HG03460 (cell line): ENCODE data around the gene SLC28A3.

Experiments
- ATAC-seq: cut with Tn5 transposase; IDR thresholded peaks from one replicate; pipeline ENCODE4 v1.9.1; 2021; ENCODE audit not compliant: unreplicated experiment

SLC28A3 gene

DNA sequence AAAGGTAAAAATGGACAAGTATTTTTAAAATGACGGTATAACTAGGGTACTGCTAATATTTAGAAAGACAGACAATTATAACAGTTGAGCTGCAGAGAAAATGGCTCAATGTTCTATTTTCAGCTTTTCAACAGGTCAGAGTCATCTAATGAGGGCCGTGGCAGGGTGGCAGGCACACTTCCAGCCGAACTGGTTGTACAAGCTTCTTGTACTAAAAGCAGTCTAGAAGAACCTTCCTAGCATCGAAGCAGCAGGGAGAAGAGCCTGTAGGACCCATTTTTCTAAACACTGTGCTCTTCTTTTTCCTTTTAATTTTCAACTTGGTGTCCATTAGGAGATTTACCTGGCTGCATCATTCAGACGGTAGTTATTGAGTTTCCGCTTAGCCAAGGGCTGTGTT is 85.6 kb downstream of the SLC28A3 start:
- ATAC-seq = no peak

GRCh38 chr9:84251921-84252320 is 88.6 kb downstream of the SLC28A3 start:
- no peak for ATAC-seq

DNA sequence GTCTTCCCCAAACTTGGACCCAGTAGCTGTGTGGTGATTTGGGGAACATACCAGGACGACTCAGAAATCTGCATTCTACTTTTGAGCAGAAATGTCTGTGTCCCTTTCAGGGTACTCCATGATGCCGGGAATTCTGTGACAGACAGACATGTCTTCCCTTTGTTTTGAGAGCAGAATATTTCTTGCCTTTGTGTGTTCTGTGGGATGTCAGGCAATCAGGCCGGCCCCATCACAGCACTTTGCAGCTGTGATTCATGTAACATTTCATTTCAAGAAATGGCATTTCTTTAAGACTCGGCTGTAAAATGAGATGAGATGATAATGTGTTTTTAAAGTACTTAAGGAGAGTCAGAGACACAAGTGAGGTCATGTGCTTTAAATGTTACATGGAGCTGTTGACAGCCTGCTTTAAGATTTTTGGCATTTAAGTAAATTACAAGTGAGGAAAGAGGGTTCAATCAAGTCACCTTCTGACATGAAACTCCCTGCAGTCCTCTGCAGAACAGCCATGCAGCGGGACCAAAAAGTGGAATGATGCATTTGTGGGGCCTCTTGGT is 98.7 kb downstream of the SLC28A3 start:
- ATAC-seq = no peak

GRCh38 chr9:84239343-84239742 is 101.2 kb downstream of the SLC28A3 start:
- ATAC-seq = no peak

DNA sequence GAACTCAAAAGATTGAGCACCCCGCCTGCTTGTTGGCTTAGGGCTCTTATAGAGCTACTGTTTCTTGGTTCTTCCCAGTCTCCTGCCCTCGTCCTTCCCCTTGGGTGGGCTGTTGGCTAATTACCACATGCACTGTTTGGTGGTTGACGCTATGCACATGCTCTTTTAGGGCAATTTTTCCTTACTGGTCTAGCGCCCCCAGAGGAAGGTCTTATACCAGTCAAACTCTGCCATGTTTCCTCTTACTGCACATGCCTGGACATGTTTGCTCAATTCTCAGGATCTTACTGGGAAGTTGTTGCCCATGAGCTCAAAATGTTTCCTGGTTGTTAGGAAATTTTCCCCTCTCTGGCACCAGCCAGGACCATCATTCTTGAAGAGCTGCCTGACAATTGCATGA is 101.9 kb downstream of the SLC28A3 start:
- ATAC-seq = no peak

GRCh38 chr9:84235511-84235910 is 105.0 kb downstream of the SLC28A3 start:
- ATAC-seq = no peak

GRCh38 chr9:84230355-84231145 is 110.0 kb downstream of the SLC28A3 start:
- ATAC-seq = no peak

DNA sequence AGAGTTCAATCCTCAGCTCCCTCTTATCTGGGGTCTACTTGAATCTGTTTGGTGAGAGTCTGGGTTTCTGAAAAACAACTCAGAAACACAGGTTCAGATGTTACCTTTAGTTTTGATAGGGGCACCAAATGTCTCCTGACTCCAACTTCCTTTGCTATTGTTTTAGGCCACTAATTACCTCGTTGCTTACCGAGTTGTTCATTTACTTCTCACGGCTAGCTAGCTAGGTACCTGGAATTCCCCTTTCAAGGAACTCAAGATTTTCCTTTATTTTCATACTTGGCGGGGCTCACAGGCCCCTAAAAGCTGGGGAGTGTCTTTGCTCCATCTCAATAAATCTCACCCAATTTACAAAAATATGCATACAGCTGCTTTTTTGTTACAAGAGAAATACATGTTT is 111.4 kb downstream of the SLC28A3 start:
- no peak for ATAC-seq

GRCh38 chr9:84228130-84228720 is 112.3 kb downstream of the SLC28A3 start:
- no peak for ATAC-seq

GRCh38 chr9:84226126-84226525 is 114.4 kb downstream of the SLC28A3 start:
- ATAC-seq = no peak
